PFSK-1 (cell line): ENCODE measurements around the gene TGIF1.

Experiments
- FOXP2 ChIP-seq: optimal IDR thresholded peaks from 2 replicates; pipeline ENCODE3; 2011; ENCODE audit warnings: borderline replicate concordance, control low read depth, inconsistent platforms; ENCODE audit not compliant: insufficient read depth; ENCODE audit errors: extremely low read length, extremely low read depth
- POLR2AphosphoS5 ChIP-seq: IDR thresholded peaks from 2 replicates; pipeline ENCODE4 v1.6.1; 2012; ENCODE audit warnings: low read depth, mild to moderate bottlenecking, control low read depth, low read length, moderate library complexity
- SIN3A ChIP-seq: IDR thresholded peaks from 2 replicates; pipeline ENCODE4 v1.6.1; 2012; ENCODE audit warnings: mild to moderate bottlenecking, low read length, moderate library complexity, borderline replicate concordance; ENCODE audit not compliant: insufficient read depth
- TAF1 ChIP-seq: IDR thresholded peaks from 2 replicates; pipeline ENCODE4 v1.6.1; 2012; ENCODE audit warnings: low read length, control low read depth, borderline replicate concordance; ENCODE audit not compliant: insufficient read depth
- TF ChIP-seq, protein P1 (sequence below), 2 experiments: IDR thresholded peaks; 2 replicates each; pipeline versions ENCODE4 v1.6.1 to v1.8.0; 2011 to 2012; ENCODE audit warnings: low read depth in 2 of 2, low read length in 2 of 2, control low read depth in 1 of 2, inconsistent platforms in 1 of 2, mild to moderate bottlenecking in 1 of 2, moderate library complexity in 1 of 2; ENCODE audit not compliant: insufficient read depth in 1 of 2

DNA sequence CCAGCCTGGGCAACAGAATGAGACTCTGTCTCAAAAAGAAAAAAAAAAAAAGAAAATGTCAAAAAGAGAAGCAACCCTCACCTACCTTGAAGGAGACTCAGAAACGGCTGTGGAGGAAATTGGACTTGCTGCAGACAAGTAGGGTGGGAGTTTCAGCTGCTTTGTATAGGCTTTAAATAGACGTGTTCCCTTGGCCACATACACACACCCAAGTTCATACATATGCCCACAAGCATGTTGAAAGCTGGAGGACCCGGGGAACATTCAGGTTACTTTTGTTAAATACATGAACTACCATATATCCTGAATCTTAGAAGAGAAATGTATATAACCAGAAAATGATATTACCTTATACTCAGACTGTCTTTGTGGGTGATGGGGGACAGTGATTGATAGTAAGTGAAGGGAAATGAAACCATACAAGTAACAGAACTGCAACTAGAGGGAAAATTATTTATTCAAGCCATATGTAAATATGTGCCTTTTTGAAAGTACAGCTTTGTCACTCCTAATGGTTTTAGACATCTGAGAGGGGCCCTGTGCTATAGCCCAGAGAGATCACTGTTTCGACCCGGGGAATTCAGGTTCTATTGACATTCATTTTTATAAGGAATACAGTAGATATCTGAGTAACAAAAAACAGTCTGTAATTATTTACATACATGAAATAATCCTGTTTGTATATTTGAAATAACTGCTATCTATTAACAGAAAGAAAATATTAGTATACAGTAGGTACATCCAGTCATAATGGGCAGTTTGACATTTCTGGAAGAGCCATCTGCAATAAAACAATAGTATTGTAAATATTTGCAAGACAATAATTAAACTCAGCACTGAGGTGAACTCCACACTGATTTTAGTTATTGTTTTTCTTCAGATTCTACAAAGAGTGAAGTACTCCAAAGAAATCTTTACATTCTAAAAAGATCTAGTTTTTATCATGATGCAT lies 48.0 kb upstream of the TGIF1 start:
- TF ChIP-seq TAF1 (no peak), POLR2AphosphoS5 (no peak), FOXP2 (no peak), SIN3A (no peak)
- TF ChIP-seq, protein P1, sequence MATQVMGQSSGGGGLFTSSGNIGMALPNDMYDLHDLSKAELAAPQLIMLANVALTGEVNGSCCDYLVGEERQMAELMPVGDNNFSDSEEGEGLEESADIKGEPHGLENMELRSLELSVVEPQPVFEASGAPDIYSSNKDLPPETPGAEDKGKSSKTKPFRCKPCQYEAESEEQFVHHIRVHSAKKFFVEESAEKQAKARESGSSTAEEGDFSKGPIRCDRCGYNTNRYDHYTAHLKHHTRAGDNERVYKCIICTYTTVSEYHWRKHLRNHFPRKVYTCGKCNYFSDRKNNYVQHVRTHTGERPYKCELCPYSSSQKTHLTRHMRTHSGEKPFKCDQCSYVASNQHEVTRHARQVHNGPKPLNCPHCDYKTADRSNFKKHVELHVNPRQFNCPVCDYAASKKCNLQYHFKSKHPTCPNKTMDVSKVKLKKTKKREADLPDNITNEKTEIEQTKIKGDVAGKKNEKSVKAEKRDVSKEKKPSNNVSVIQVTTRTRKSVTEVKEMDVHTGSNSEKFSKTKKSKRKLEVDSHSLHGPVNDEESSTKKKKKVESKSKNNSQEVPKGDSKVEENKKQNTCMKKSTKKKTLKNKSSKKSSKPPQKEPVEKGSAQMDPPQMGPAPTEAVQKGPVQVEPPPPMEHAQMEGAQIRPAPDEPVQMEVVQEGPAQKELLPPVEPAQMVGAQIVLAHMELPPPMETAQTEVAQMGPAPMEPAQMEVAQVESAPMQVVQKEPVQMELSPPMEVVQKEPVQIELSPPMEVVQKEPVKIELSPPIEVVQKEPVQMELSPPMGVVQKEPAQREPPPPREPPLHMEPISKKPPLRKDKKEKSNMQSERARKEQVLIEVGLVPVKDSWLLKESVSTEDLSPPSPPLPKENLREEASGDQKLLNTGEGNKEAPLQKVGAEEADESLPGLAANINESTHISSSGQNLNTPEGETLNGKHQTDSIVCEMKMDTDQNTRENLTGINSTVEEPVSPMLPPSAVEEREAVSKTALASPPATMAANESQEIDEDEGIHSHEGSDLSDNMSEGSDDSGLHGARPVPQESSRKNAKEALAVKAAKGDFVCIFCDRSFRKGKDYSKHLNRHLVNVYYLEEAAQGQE (IDR thresholded peaks at IDR 0.05; ENCODE audit: insufficient read depth in 1 of 2, low read depth in 2 of 2, low read length in 2 of 2) = no peak
